H1 (cell line): Measurements from ENCODE around the gene PAAF1. TPM values are rescaled to one million over a fixed set of nuclear protein-coding genes. Genes with fewer than 3 reads are reported as not detected.

ENCODE experiments used
- CTCF ChIA-PET: fragments of 300-600 bp; sonication (Branson Sonifier 250); formaldehyde crosslinking; loops from one replicate; lab custom pipeline; 2021; ENCODE audit not compliant: partially characterized antibody; lab: Charles Lee
- POLR2A ChIA-PET: fragments of 300-600 bp; sonication (Branson Sonifier 250); formaldehyde crosslinking; loops from one replicate; lab custom pipeline; 2021; ENCODE audit warnings: inconsistent platforms; ENCODE audit not compliant: partially characterized antibody; lab: Charles Lee
- DNase-seq, 2 experiments: peaks; one replicate each; pipeline versions ENCODE4 v3.0.0 to v3.0.0-alpha.2; 2010 to 2022; ENCODE audit warnings: low spot score in 2 of 2, low read depth in 1 of 2, mixed read lengths in 1 of 2
- FAIRE-seq: peaks from 2 replicates; lab custom pipeline; 2011; peaks lifted over from hg19 to GRCh38; lab: Jason Lieb, UNC
- H2AFZ ChIP-seq: 2 replicates; pipeline ENCODE4 v1.8.1; 2012; ENCODE audit warnings: low read length, inconsistent platforms
- H2AK5ac ChIP-seq: 2 replicates; pipeline ENCODE4 v1.6.1; 2013; ENCODE audit warnings: low read depth, low read length
- H2BK120ac ChIP-seq: replicated peaks from 2 replicates; pipeline ENCODE3; 2013; ENCODE audit warnings: low read depth, low read length, inconsistent platforms
- H2BK12ac ChIP-seq: 2 replicates; pipeline ENCODE4 v1.6.1; 2013; ENCODE audit warnings: low read depth, low read length
- H2BK15ac ChIP-seq: 2 replicates; pipeline ENCODE4 v1.6.1; 2013; ENCODE audit warnings: low read length
- H2BK20ac ChIP-seq: 2 replicates; pipeline ENCODE4 v1.6.1; 2013; ENCODE audit warnings: low read length
- H2BK5ac ChIP-seq: 2 replicates; pipeline ENCODE4 v1.6.1; 2013; ENCODE audit warnings: low read depth, low read length
- H3K14ac ChIP-seq: 2 replicates; pipeline ENCODE4 v1.6.1; 2013; ENCODE audit warnings: inconsistent platforms; ENCODE audit not compliant: insufficient read length
- H3K18ac ChIP-seq: 2 replicates; pipeline ENCODE4 v1.6.1; 2013; ENCODE audit warnings: low read length; ENCODE audit errors: extremely low read depth
- H3K23ac ChIP-seq: 2 replicates; pipeline ENCODE4 v1.6.1; 2013; ENCODE audit warnings: inconsistent platforms; ENCODE audit not compliant: insufficient read length
- H3K23me2 ChIP-seq: 2 replicates; pipeline ENCODE4 v1.6.1; 2013; ENCODE audit warnings: low read depth, low read length
- H3K27ac ChIP-seq: 2 replicates; pipeline ENCODE4 v1.6.1; 2011; ENCODE audit warnings: low read depth, low read length, inconsistent platforms
- H3K27me3 ChIP-seq, 4 experiments: replicated peaks in 1 of 4; 1 replicate in 1 of 4; 2 replicates in 3 of 4; pipeline versions ENCODE4 v1.6.1 to v1.8.1; 2011 to 2013; ENCODE audit warnings: low read length in 3 of 4, mild to moderate bottlenecking in 3 of 4, inconsistent platforms in 2 of 4, mixed read lengths in 2 of 4, moderate library complexity in 1 of 4; ENCODE audit not compliant: control insufficient read depth in 3 of 4, insufficient read depth in 3 of 4; ENCODE audit errors: extremely low read depth in 1 of 4
- H3K36me3 ChIP-seq, 4 experiments: 2 replicates each; pipeline versions ENCODE4 v1.6.1 to v1.8.1; 2011 to 2013; ENCODE audit warnings: mild to moderate bottlenecking in 4 of 4, low read length in 3 of 4, moderate library complexity in 2 of 4, control low read depth in 1 of 4, inconsistent platforms in 1 of 4; ENCODE audit not compliant: insufficient read depth in 4 of 4, control insufficient read depth in 2 of 4
- H3K4ac ChIP-seq: replicated peaks from 2 replicates; pipeline ENCODE3; 2013; ENCODE audit warnings: low read length, low read depth, mixed read lengths, inconsistent platforms; ENCODE audit not compliant: insufficient read length
- H3K4me1 ChIP-seq, 4 experiments: replicated peaks in 1 of 4; 1 replicate in 1 of 4; 2 replicates in 3 of 4; pipeline versions ENCODE4 v1.6.1 to v1.8.1; 2011 to 2013; ENCODE audit warnings: low read length in 3 of 4, inconsistent platforms in 2 of 4, mixed read lengths in 1 of 4; ENCODE audit not compliant: insufficient read depth in 4 of 4, control insufficient read depth in 3 of 4
- H3K4me2 ChIP-seq, 2 experiments: 2 replicates each; pipeline versions ENCODE4 v1.6.1 to v1.8.1; 2011 to 2013; ENCODE audit warnings: low read depth in 2 of 2, low read length in 2 of 2, control low read depth in 1 of 2, inconsistent platforms in 1 of 2, mild to moderate bottlenecking in 1 of 2; ENCODE audit not compliant: insufficient read depth in 1 of 2
- H3K4me3 ChIP-seq, 4 experiments: fragments of 200-600, 300-600 bp in 1 of 4; sonication (generic), shearing (Covaris generic), sonication (Bioruptor Twin) in 1 of 4; 2 replicates each; pipeline versions ENCODE4 v1.5.1 to v1.8.1; 2011 to 2016; ENCODE audit warnings: low read length in 4 of 4, low read depth in 3 of 4, control low read depth in 2 of 4, inconsistent platforms in 2 of 4, mild to moderate bottlenecking in 2 of 4, mixed read lengths in 1 of 4, moderate library complexity in 1 of 4; ENCODE audit not compliant: insufficient read depth in 2 of 4; ENCODE audit errors: extremely low read depth in 1 of 4
- H3K56ac ChIP-seq: replicated peaks from 2 replicates; pipeline ENCODE3; 2013; ENCODE audit warnings: low read depth, mild to moderate bottlenecking, mixed read lengths, low read length, inconsistent platforms; ENCODE audit not compliant: insufficient read length
- H3K79me1 ChIP-seq: 2 replicates; pipeline ENCODE4 v1.6.1; 2013; ENCODE audit warnings: low read depth, low read length, control low read depth
- H3K79me2 ChIP-seq, 2 experiments: 2 replicates each; pipeline versions ENCODE4 v1.6.1 to v1.8.1; 2012 to 2013; ENCODE audit warnings: low read length in 2 of 2, mild to moderate bottlenecking in 2 of 2, inconsistent platforms in 1 of 2; ENCODE audit not compliant: insufficient read depth in 2 of 2, control insufficient read depth in 1 of 2
- H3K9ac ChIP-seq, 4 experiments: replicated peaks in 1 of 4; 1 replicate in 1 of 4; 2 replicates in 3 of 4; pipeline versions ENCODE4 v1.6.1 to v1.8.1; 2011 to 2013; ENCODE audit warnings: low read depth in 3 of 4, low read length in 3 of 4, control low read depth in 2 of 4, mild to moderate bottlenecking in 2 of 4, moderate library complexity in 2 of 4, inconsistent platforms in 1 of 4; ENCODE audit errors: extremely low read depth in 1 of 4
- H3K9me3 ChIP-seq, 2 experiments: 2 replicates each; pipeline versions ENCODE4 v1.6.1 to v1.8.1; 2012 to 2013; ENCODE audit warnings: mild to moderate bottlenecking in 2 of 2, moderate library complexity in 2 of 2, control low read depth in 1 of 2, inconsistent platforms in 1 of 2, low read depth in 1 of 2, low read length in 1 of 2, mixed read lengths in 1 of 2; ENCODE audit not compliant: insufficient read depth in 2 of 2
- H4K20me1 ChIP-seq, 2 experiments: replicated peaks in 1 of 2; 2 replicates each; pipeline versions ENCODE3 to v1.8.1; 2011 to 2013; ENCODE audit warnings: inconsistent platforms in 2 of 2, low read length in 2 of 2, mild to moderate bottlenecking in 1 of 2; ENCODE audit not compliant: insufficient read depth in 2 of 2, control insufficient read depth in 1 of 2
- H4K5ac ChIP-seq: 2 replicates; pipeline ENCODE4 v1.6.1; 2013; ENCODE audit warnings: low read length, low read depth, mixed read lengths, inconsistent platforms; ENCODE audit not compliant: insufficient read length
- H4K8ac ChIP-seq: 2 replicates; pipeline ENCODE4 v1.8.0; 2013; ENCODE audit warnings: mild to moderate bottlenecking, moderate library complexity, low read length, inconsistent platforms; ENCODE audit not compliant: insufficient read depth; ENCODE audit errors: extremely low read depth
- H4K91ac ChIP-seq: replicated peaks from 2 replicates; pipeline ENCODE3; 2013; ENCODE audit warnings: low read length, mixed read lengths, inconsistent platforms; ENCODE audit not compliant: insufficient read length
- E2F6 ChIP-seq: IDR thresholded peaks from 2 replicates; pipeline ENCODE4 v1.6.1; 2012; ENCODE audit warnings: inconsistent platforms
- JUND ChIP-seq: IDR thresholded peaks from 2 replicates; pipeline ENCODE4 v1.6.1; 2011; ENCODE audit warnings: mild to moderate bottlenecking, improper control_type of control experiment, low read length
- RNF2 ChIP-seq: fragments of 200-900, 300-1000 bp; sonication (generic); IDR thresholded peaks from 2 replicates; pipeline ENCODE4 v1.7.1; 2016; ENCODE audit warnings: borderline replicate concordance, low read depth, mild to moderate bottlenecking, antibody characterized with exemption, low read length; ENCODE audit not compliant: poor library complexity, severe bottlenecking; ENCODE audit errors: missing control alignments
- SIN3A ChIP-seq, 2 experiments: IDR thresholded peaks in 1 of 2; conservative IDR thresholded peaks in 1 of 2; 2 replicates each; pipeline ENCODE4 v1.6.1; 2011 to 2012; ENCODE audit warnings: low read length in 2 of 2, improper control_type of control experiment in 1 of 2, low read depth in 1 of 2, mild to moderate bottlenecking in 1 of 2
- SRF ChIP-seq: IDR thresholded peaks from 2 replicates; pipeline ENCODE4 v1.6.1; 2011; ENCODE audit warnings: mild to moderate bottlenecking, low read depth, low read length, moderate library complexity
- TAF1 ChIP-seq: IDR thresholded peaks from 2 replicates; pipeline ENCODE4 v1.6.1; 2011; ENCODE audit warnings: mild to moderate bottlenecking, low read depth, low read length
- WGBS, 2 experiments: shearing (Covaris generic) in 1 of 2; methylation state at CpG; one replicate each; pipeline versions ENCODE4 v1.1.6 to v1.1.7; 2013 to 2015; ENCODE audit warnings: low lambda C conversion rate in 2 of 2, mixed read lengths in 2 of 2, inconsistent platforms in 1 of 2, low coverage in 1 of 2, missing lambda C conversion rate in 1 of 2; ENCODE audit not compliant: insufficient replicate concordance in 2 of 2, insufficient coverage in 1 of 2, insufficient read length in 1 of 2; ENCODE audit errors: extremely low coverage in 1 of 2, missing lambda C conversion rate in 1 of 2; 5-methylcytosine and 5-hydroxymethylcytosine counted together
- polyA plus RNA-seq, 7 experiments: library from polyadenylated mRNA; depleted of rRNA in 3 of 7; stranded (reverse) in 5 of 7; unstranded in 2 of 7; fragments of >200 nt in 5 of 7; fragments of 200-250 nt in 2 of 7; gene quantifications; 1 replicate in 5 of 7; 2 replicates in 1 of 7; 4 replicates in 1 of 7; pipeline versions ENCODE4 v1.2.1 to v1.2.3, GENCODE V29; 2011 to 2013; ENCODE audit warnings: missing spikeins in 2 of 7, mixed read lengths in 2 of 7
- total RNA-seq: library from RNA; stranded (reverse); fragmentation: NEBNext Ultra II Directional; extraction: Animal tissue kit (Norgen Biotek cat#: 25700); gene quantifications from 2 replicates; pipeline ENCODE4 v1.2.1, GENCODE V29; 2021

PAAF1 gene
- total and polyA plus RNA-seq, 2 of the 8 experiments (the other 6 are each of a cell fraction or from before 2014, with no cell fraction given), result 24.4 to 28.8 TPM

DNA sequence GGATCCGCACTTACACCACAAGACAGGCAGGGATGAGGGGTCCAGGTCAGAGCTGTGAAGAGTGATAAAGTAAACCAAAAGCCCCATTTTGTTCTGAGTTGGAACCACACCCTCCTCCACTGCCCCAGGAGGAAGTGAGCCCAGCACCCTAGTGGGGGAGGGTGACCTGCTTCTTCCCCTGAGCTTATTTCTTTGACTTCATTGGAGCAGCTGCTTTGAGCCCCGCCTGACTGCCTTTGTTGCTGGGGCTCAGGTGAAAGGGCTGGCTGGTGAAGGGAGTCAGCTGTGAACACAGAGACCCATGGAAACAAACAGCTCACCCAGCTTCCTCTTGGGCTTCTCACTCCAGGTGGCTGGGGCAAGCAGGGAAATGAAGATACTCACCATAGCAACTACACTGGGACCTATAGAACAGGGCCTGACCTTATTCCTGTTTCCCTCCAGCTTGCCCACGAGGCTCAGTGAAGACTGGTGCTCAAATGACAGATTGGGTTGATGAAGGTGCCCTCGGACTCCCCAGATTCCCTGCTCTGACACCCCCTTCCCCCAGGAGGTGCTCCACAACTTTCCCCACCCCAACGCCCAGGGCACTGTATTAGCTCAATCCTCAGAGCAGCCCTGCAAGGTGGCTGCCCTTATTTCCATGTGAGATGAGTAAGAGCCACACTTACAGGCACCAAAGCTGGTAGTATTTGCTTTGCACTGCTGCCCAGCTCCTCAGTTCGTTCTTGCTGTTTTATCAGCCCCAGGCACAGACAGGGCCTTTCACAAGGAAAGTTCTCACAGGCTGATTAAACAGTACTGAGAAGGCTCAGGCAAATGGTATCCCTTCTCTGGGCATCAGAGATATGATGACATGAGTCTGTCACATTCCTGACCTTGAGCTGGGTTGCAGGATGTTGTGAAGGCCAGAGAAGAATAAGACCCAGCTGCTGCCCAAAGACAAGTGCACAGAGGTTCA lies 103.5 kb downstream of the PAAF1 start:
- Histone ChIP-seq H2BK5ac (no peak overlapping the region), H2BK15ac (no peak overlapping the region), H2AK5ac (no peak overlapping the region), H3K79me1 (peaks cover 2% of the 10 kb centered on the region; the same call in 1 of the 2 replicates), H3K4me2 (peak overlapping the region in 1 of 2 experiments; percentile 86; a peak in 2 of 4 replicates), H3K27ac (no peak overlapping the region), H3K56ac (no peak overlapping the region), H3K9me3 (no peaks in the 10 kb centered on the region), H2BK20ac (no peak overlapping the region), H4K20me1 (peaks cover 0 to 6% of the 10 kb centered on the region in 2 experiments), H3K4me1 (peaks cover 7 to 18% (median 10%) of the 10 kb centered on the region in 4 experiments), H2BK120ac (no peak overlapping the region), H4K8ac (no peak overlapping the region), H3K4me3 (no peak overlapping the region), H3K36me3 (peaks cover 19 to 54% (median 33%) of the 10 kb centered on the region in 4 experiments), H3K23ac (no peak overlapping the region), H3K23me2 (peaks cover 10% of the 10 kb centered on the region), H3K9ac (no peak overlapping the region; a peak in 1 of 7 replicates), H3K4ac (no peak overlapping the region), H3K27me3 (peaks cover 0 to 2% (median 0%) of the 10 kb centered on the region in 4 experiments; a peak in 2 of 7 replicates), H2AFZ (no peak overlapping the region), H4K91ac (no peak overlapping the region), H4K5ac (no peak overlapping the region), H3K18ac (no peak overlapping the region), H3K79me2 (peaks cover 0 to 6% of the 10 kb centered on the region in 2 experiments; a peak in 1 of 4 replicates), H3K14ac (no peak overlapping the region), H2BK12ac (no peak overlapping the region)
- FAIRE-seq, result no peak
- ChIA-PET POLR2A (interaction anchor here (1.1 to 6.8 kb wide), 6 partner anchors 10 to 112 kb away, joined by 3 to 94 read pairs (median 4); no protein-coding TSS in a partner anchor), CTCF (interaction anchor here (0.6 to 4.9 kb wide), 7 partner anchors 10 to 298 kb away, joined by 3 to 22 read pairs (median 3); no protein-coding TSS in a partner anchor)
- TF ChIP-seq SIN3A (conservative IDR thresholded peaks at IDR 0.05 in 1 of 2, IDR thresholded peaks at IDR 0.05 in 1 of 2; ENCODE audit: low read depth in 1 of 2, low read length in 2 of 2) (no peak), RNF2 (no peak), JUND (no peak), E2F6 (0 out of 2 replicates have a peak, but pooled peaks have one; percentile 17), SRF (no peak), TAF1 (peak; percentile 17; the same call in 1 of the 2 replicates)
- WGBS, 2 experiments, result 79% methylated on average over 6 of the region's 6 CpGs; no CpG with 5 or more reads in 1 of the 2 experiments
- no peak for DNase-seq
